IMR-90 (cell line): ENCODE measurements around the gene JPT1. TPM values are rescaled to one million over a fixed set of nuclear protein-coding genes. Genes with fewer than 3 reads are reported as not detected.

Experiments
- ATAC-seq: fragments of 200-7000 bp; cut with Tn5 transposase; 2 replicates; pipeline ENCODE4 v1.9.1; 2020; ENCODE audit warnings: low read depth, mild to moderate bottlenecking, moderate library complexity
- BruUV-seq: library from RNA; stranded (reverse); fragments of 400-500 nt; replicated peaks from 2 replicates; lab custom pipeline; 2021; lab: Mats Ljungman, UMichigan
- CTCF ChIA-PET: fragments of 300-600 bp; formaldehyde crosslinking; extraction: SDS; loops from one replicate; lab custom pipeline; 2021; ENCODE audit warnings: antibody characterized with exemption; lab: Yijun Ruan, JAX
- POLR2A ChIA-PET: fragments of 300-600 bp; sonication (Branson Sonifier 250); formaldehyde crosslinking; loops from one replicate; lab custom pipeline; 2022; ENCODE audit warnings: antibody characterized with exemption; ENCODE audit not compliant: unreplicated experiment; lab: Charles Lee
- DNase-seq: peaks from one replicate; pipeline ENCODE4 v3.0.0; 2013
- H2AFZ ChIP-seq: replicated peaks from 2 replicates; pipeline ENCODE3; 2013; ENCODE audit warnings: low read length, mild to moderate bottlenecking; ENCODE audit not compliant: poor library complexity
- H2AK5ac ChIP-seq: 2 replicates; pipeline ENCODE4 v1.6.1; 2013; ENCODE audit warnings: low read depth, low read length, inconsistent platforms
- H2AK9ac ChIP-seq: replicated peaks from 2 replicates; pipeline ENCODE3; 2013; ENCODE audit warnings: mild to moderate bottlenecking, low read depth, low read length, moderate library complexity; ENCODE audit not compliant: poor library complexity
- H2BK120ac ChIP-seq: 2 replicates; pipeline ENCODE4 v1.6.1; 2013; ENCODE audit warnings: low read depth, low read length, inconsistent platforms
- H2BK15ac ChIP-seq: 3 replicates; pipeline ENCODE4 v1.6.1; 2013; ENCODE audit warnings: low read depth, low read length, inconsistent platforms
- H2BK20ac ChIP-seq: 2 replicates; pipeline ENCODE4 v1.6.1; 2013; ENCODE audit warnings: low read depth, mild to moderate bottlenecking, inconsistent platforms, low read length, moderate library complexity
- H2BK5ac ChIP-seq: 2 replicates; pipeline ENCODE4 v1.6.1; 2013; ENCODE audit warnings: mild to moderate bottlenecking, low read depth, low read length, inconsistent platforms; ENCODE audit not compliant: poor library complexity, severe bottlenecking
- H3K14ac ChIP-seq: replicated peaks from 2 replicates; pipeline ENCODE4 v1.6.1; 2013; ENCODE audit warnings: low read depth, low read length, inconsistent platforms
- H3K18ac ChIP-seq: 2 replicates; pipeline ENCODE4 v1.6.1; 2013; ENCODE audit warnings: low read depth, low read length, control low read depth
- H3K23ac ChIP-seq: 2 replicates; pipeline ENCODE4 v1.6.1; 2013; ENCODE audit warnings: low read depth, low read length, inconsistent platforms
- H3K27ac ChIP-seq: 2 replicates; pipeline ENCODE4 v1.5.1; 2013; ENCODE audit warnings: mild to moderate bottlenecking, control low read depth, low read length; ENCODE audit not compliant: insufficient read depth
- H3K27me3 ChIP-seq: 2 replicates; pipeline ENCODE4 v1.6.1; 2013; ENCODE audit warnings: low read length; ENCODE audit not compliant: control insufficient read depth, insufficient read depth
- H3K36me3 ChIP-seq: 2 replicates; pipeline ENCODE4 v1.6.1; 2013; ENCODE audit warnings: low read length, mixed read lengths; ENCODE audit not compliant: control insufficient read depth, insufficient read depth
- H3K4ac ChIP-seq: 2 replicates; pipeline ENCODE4 v1.6.1; 2013; ENCODE audit warnings: low read depth, low read length, inconsistent platforms
- H3K4me1 ChIP-seq: 2 replicates; pipeline ENCODE4 v1.6.1; 2013; ENCODE audit warnings: low read length, mixed read lengths; ENCODE audit not compliant: control insufficient read depth, insufficient read depth
- H3K4me2 ChIP-seq: 2 replicates; pipeline ENCODE4 v1.6.1; 2013; ENCODE audit warnings: low read depth, mild to moderate bottlenecking, control low read depth, low read length, moderate library complexity
- H3K4me3 ChIP-seq: 2 replicates; pipeline ENCODE4 v1.5.1; 2013; ENCODE audit warnings: low read depth, mild to moderate bottlenecking, control low read depth, low read length, moderate library complexity; ENCODE audit not compliant: insufficient read depth
- H3K56ac ChIP-seq: 2 replicates; pipeline ENCODE4 v1.6.1; 2013; ENCODE audit warnings: low read length, inconsistent platforms; ENCODE audit not compliant: insufficient read depth; ENCODE audit errors: extremely low read depth
- H3K79me1 ChIP-seq, 2 experiments: 2 replicates each; pipeline ENCODE4 v1.6.1; 2013; ENCODE audit warnings: low read length in 2 of 2, inconsistent platforms in 1 of 2, low read depth in 1 of 2
- H3K9ac ChIP-seq: 2 replicates; pipeline ENCODE4 v1.6.1; 2013; ENCODE audit warnings: low read depth, low read length, control low read depth
- H3K9me1 ChIP-seq: 2 replicates; pipeline ENCODE4 v1.6.1; 2013; ENCODE audit warnings: low read length, inconsistent platforms; ENCODE audit not compliant: insufficient read depth
- H3K9me3 ChIP-seq: 2 replicates; pipeline ENCODE4 v1.6.1; 2013; ENCODE audit warnings: low read length; ENCODE audit not compliant: control insufficient read depth, insufficient read depth
- H4K20me1 ChIP-seq: 2 replicates; pipeline ENCODE4 v1.6.1; 2013; ENCODE audit warnings: low read length, inconsistent platforms; ENCODE audit not compliant: insufficient read depth
- H4K5ac ChIP-seq: 2 replicates; pipeline ENCODE4 v1.6.1; 2013; ENCODE audit warnings: mild to moderate bottlenecking, low read depth, low read length, control low read depth
- H4K8ac ChIP-seq, 2 experiments: 2 replicates each; pipeline ENCODE4 v1.6.1; 2013; ENCODE audit warnings: low read depth in 2 of 2, low read length in 2 of 2, control low read depth in 1 of 2, inconsistent platforms in 1 of 2
- H4K91ac ChIP-seq: 2 replicates; pipeline ENCODE4 v1.6.1; 2013; ENCODE audit warnings: low read depth, low read length, inconsistent platforms; ENCODE audit not compliant: insufficient read depth
- BHLHE40 ChIP-seq: fragments of 150-350 bp; IDR thresholded peaks from 2 replicates; pipeline ENCODE4 v1.6.1; 2016; ENCODE audit warnings: mild to moderate bottlenecking, low read depth, low read length
- CEBPB ChIP-seq: IDR thresholded peaks from 2 replicates; pipeline ENCODE4 v1.6.1; 2012; ENCODE audit warnings: low read depth, low read length, improper control_type of control experiment
- CHD1 ChIP-seq: IDR thresholded peaks from 2 replicates; pipeline ENCODE4 v1.6.1; 2012; ENCODE audit warnings: low read depth, low read length, improper control_type of control experiment
- ELK1 ChIP-seq: fragments of 150-350 bp; IDR thresholded peaks from 2 replicates; pipeline ENCODE4 v1.6.1; 2016; ENCODE audit warnings: low read depth, mild to moderate bottlenecking, low read length, moderate library complexity, borderline replicate concordance
- FOS ChIP-seq: fragments of 150-350 bp; IDR thresholded peaks from 2 replicates; pipeline ENCODE4 v1.6.1; 2016; ENCODE audit warnings: low read depth, low read length
- MAFK ChIP-seq: IDR thresholded peaks from 2 replicates; pipeline ENCODE4 v1.6.1; 2012; ENCODE audit warnings: low read depth, low read length, improper control_type of control experiment
- MAZ ChIP-seq: IDR thresholded peaks from 2 replicates; pipeline ENCODE4 v1.6.1; 2012; ENCODE audit warnings: low read depth, mild to moderate bottlenecking, low read length, improper control_type of control experiment, moderate library complexity, borderline replicate concordance
- MXI1 ChIP-seq: IDR thresholded peaks from 2 replicates; pipeline ENCODE4 v1.6.1; 2012; ENCODE audit warnings: low read depth, mild to moderate bottlenecking, low read length, moderate library complexity, borderline replicate concordance
- POLR2A ChIP-seq: IDR thresholded peaks from 2 replicates; pipeline ENCODE4 v1.6.1; 2012; ENCODE audit warnings: mild to moderate bottlenecking, low read depth, low read length
- RAD21 ChIP-seq: IDR thresholded peaks from 2 replicates; pipeline ENCODE4 v1.6.1; 2012; ENCODE audit warnings: low read length, improper control_type of control experiment
- RFX5 ChIP-seq: IDR thresholded peaks from 2 replicates; pipeline ENCODE4 v1.8.0; 2012; ENCODE audit warnings: low read depth, mild to moderate bottlenecking, low read length, moderate library complexity
- SMC3 ChIP-seq: fragments of 150-350 bp; IDR thresholded peaks from 2 replicates; pipeline ENCODE4 v1.6.1; 2016; ENCODE audit warnings: low read depth, mild to moderate bottlenecking, antibody characterized with exemption, low read length, moderate library complexity
- USF2 ChIP-seq: fragments of 150-350 bp; IDR thresholded peaks from 2 replicates; pipeline ENCODE4 v1.6.1; 2017; ENCODE audit warnings: mild to moderate bottlenecking, antibody characterized with exemption, low read length, low read depth
- WGBS, 2 experiments: methylation state at CpG; one replicate each; pipeline versions ENCODE4 v1.1.5 to v1.1.7; 2013; ENCODE audit warnings: missing lambda C conversion rate in 2 of 2; ENCODE audit not compliant: insufficient read length in 1 of 2; ENCODE audit errors: extremely low coverage in 2 of 2; 5-methylcytosine and 5-hydroxymethylcytosine counted together
- dilution Hi-C: fragments of 300-500 bp; cut with HindIII; formaldehyde crosslinking; loops from one replicate; pipeline ENCODE4 v1.14.3; 2018; ENCODE audit warnings: low sequenced_read_pairs; ENCODE audit not compliant: unreplicated experiment
- in situ Hi-C: fragments of 300-500 bp; cut with MboI; formaldehyde crosslinking; loops from 3 replicates; pipeline ENCODE4 v1.14.3; 2019; ENCODE audit warnings: low sequenced_read_pairs, inconsistent platforms, mixed read lengths
- intact Hi-C: fragments of 100-400 bp; cut with micrococcal nuclease; formaldehyde crosslinking; loops from 2 replicates; pipeline ENCODE4 v1.10.0; 2022
- polyA plus RNA-seq, 3 experiments: library from polyadenylated mRNA; depleted of rRNA; stranded (reverse); fragments of >200 nt; gene quantifications; 2 replicates each; pipeline ENCODE4 v1.2.3, GENCODE V29; 2012; ENCODE audit warnings: low replicate concordance in 1 of 3
- total RNA-seq: library from RNA; depleted of rRNA; stranded (reverse); fragments of >200 nt; gene quantifications from 2 replicates; pipeline ENCODE4 v1.2.3, GENCODE V29; 2012
- TF ChIP-seq, protein P1 (sequence below): conservative IDR thresholded peaks from 2 replicates; pipeline ENCODE4 v1.5.1; 2012; ENCODE audit warnings: mild to moderate bottlenecking, low read depth, low read length, improper control_type of control experiment

JPT1 gene
- total and polyA plus RNA-seq, 2 of the 4 experiments (the other 2 are of a cell fraction), result 118 to 272 TPM

- Histone ChIP-seq H3K4me3 (no peak overlapping the region), H4K8ac (no peak overlapping the region), H2BK20ac (no peak overlapping the region), H3K56ac (no peak overlapping the region), H4K91ac (no peak overlapping the region), H3K4me1 (peaks cover 4% of the 10 kb centered on the region), H2AFZ (no peak overlapping the region), H2BK15ac (no peak overlapping the region), H3K4ac (no peak overlapping the region; the same call in 1 of the 2 replicates), H2BK5ac (no peak overlapping the region), H3K14ac (no peak overlapping the region), H3K79me1 (peaks cover 0 to 2% of the 10 kb centered on the region in 2 experiments; a peak in 1 of 4 replicates), H4K20me1 (no peaks in the 10 kb centered on the region; the same call in 1 of the 2 replicates), H2BK120ac (no peak overlapping the region), H3K4me2 (no peak overlapping the region), H2AK9ac (peak overlapping the region; percentile 42), H3K9ac (no peak overlapping the region), H3K18ac (no peak overlapping the region), H3K9me1 (no peaks in the 10 kb centered on the region), H3K9me3 (no peaks in the 10 kb centered on the region), H4K5ac (no peak overlapping the region), H3K27ac (no peak overlapping the region), H3K23ac (no peak overlapping the region), H2AK5ac (no peak overlapping the region), H3K27me3 (no peaks in the 10 kb centered on the region), H3K36me3 (peaks cover 9% of the 10 kb centered on the region)
- ChIA-PET CTCF (no interaction called here), POLR2A (no interaction called here)
- no TSS peak for BruUV-seq
- in situ Hi-C loops, result no loop called here
- dilution Hi-C loops, result no loop called here
- 97% methylated on average over 25 of the region's 31 CpGs; no CpG with 5 or more reads in 1 of the 2 experiments for WGBS, 2 experiments
- no peak for DNase-seq
- no peak for TF ChIP-seq MAZ
- no peak for TF ChIP-seq ELK1
- TF ChIP-seq RAD21, result no peak
- TF ChIP-seq POLR2A, result no peak
- no peak for TF ChIP-seq CEBPB
- TF ChIP-seq MXI1, result no peak
- TF ChIP-seq SMC3, result no peak
- TF ChIP-seq MAFK, result no peak
- TF ChIP-seq, protein P1, sequence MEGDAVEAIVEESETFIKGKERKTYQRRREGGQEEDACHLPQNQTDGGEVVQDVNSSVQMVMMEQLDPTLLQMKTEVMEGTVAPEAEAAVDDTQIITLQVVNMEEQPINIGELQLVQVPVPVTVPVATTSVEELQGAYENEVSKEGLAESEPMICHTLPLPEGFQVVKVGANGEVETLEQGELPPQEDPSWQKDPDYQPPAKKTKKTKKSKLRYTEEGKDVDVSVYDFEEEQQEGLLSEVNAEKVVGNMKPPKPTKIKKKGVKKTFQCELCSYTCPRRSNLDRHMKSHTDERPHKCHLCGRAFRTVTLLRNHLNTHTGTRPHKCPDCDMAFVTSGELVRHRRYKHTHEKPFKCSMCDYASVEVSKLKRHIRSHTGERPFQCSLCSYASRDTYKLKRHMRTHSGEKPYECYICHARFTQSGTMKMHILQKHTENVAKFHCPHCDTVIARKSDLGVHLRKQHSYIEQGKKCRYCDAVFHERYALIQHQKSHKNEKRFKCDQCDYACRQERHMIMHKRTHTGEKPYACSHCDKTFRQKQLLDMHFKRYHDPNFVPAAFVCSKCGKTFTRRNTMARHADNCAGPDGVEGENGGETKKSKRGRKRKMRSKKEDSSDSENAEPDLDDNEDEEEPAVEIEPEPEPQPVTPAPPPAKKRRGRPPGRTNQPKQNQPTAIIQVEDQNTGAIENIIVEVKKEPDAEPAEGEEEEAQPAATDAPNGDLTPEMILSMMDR, result no peak
- TF ChIP-seq FOS, result no peak
- no peak for TF ChIP-seq RFX5
- no peak for TF ChIP-seq BHLHE40
- TF ChIP-seq CHD1, result no peak
- no peak for TF ChIP-seq USF2
- intact Hi-C loops, result no loop called here
- no peak for ATAC-seq
Measured at GRCh38 chr17:75099881-75100595, 54.3 kb downstream of the JPT1 start.
